GM19193 (cell line): Measurements from ENCODE around the gene MEGF11.

Experiments used
- POLR2A ChIP-seq: IDR thresholded peaks from 4 replicates; pipeline ENCODE4 v1.6.1; 2011; ENCODE audit not compliant: insufficient read depth, insufficient read length; ENCODE audit errors: extremely low read depth

MEGF11 gene

GRCh38 chr15:65926459-65926858, 327.1 kb downstream of the MEGF11 start:
- TF ChIP-seq POLR2A = no peak

GRCh38 chr15:65925338-65925737, 328.2 kb downstream of the MEGF11 start:
- TF ChIP-seq POLR2A = no peak

- TF ChIP-seq POLR2A = no peak
Observed at GRCh38 chr15:65924004-65924403, 329.5 kb downstream of the MEGF11 start.

GRCh38 chr15:65923264-65923663, 330.3 kb downstream of the MEGF11 start:
- TF ChIP-seq POLR2A = no peak

GRCh38 chr15:65922621-65923020, 330.9 kb downstream of the MEGF11 start:
- TF ChIP-seq POLR2A = no peak

- peak; percentile 18 for TF ChIP-seq POLR2A
Observed at GRCh38 chr15:65921780-65922179, 331.8 kb downstream of the MEGF11 start.

- TF ChIP-seq POLR2A = peak; percentile 29
Observed at GRCh38 chr15:65920825-65921309, 332.7 kb downstream of the MEGF11 start.

GRCh38 chr15:65920121-65920520, 333.4 kb downstream of the MEGF11 start:
- no peak for TF ChIP-seq POLR2A

- TF ChIP-seq POLR2A = no peak
Observed at GRCh38 chr15:65919353-65919752, 334.2 kb downstream of the MEGF11 start.

GRCh38 chr15:65918945-65919344, 334.6 kb downstream of the MEGF11 start:
- TF ChIP-seq POLR2A = no peak

- no peak for TF ChIP-seq POLR2A
Observed at GRCh38 chr15:65918357-65918920, 335.1 kb downstream of the MEGF11 start.

- no peak for TF ChIP-seq POLR2A
Observed at GRCh38 chr15:65917936-65918335, 335.6 kb downstream of the MEGF11 start.

GRCh38 chr15:65917407-65917756, 336.2 kb downstream of the MEGF11 start:
- TF ChIP-seq POLR2A = no peak

- peak; percentile 12 for TF ChIP-seq POLR2A
Observed at GRCh38 chr15:65916664-65917406, 336.7 kb downstream of the MEGF11 start.

GRCh38 chr15:65916041-65916663, 337.4 kb downstream of the MEGF11 start:
- TF ChIP-seq POLR2A = peak; percentile 27

- no peak for TF ChIP-seq POLR2A
Observed at GRCh38 chr15:65914981-65915925, 338.3 kb downstream of the MEGF11 start.

GRCh38 chr15:65914386-65914785, 339.2 kb downstream of the MEGF11 start:
- TF ChIP-seq POLR2A = no peak
